A172 (cell line): ENCODE measurements around the gene IGFBPL1. TPM values are rescaled to one million over a fixed set of nuclear protein-coding genes. Genes with fewer than 3 reads are reported as not detected.
A peak's percentile ranks its signal among the peaks of the same experiment; 100 is the strongest.

Source experiments
- DNase-seq: peaks from one replicate; pipeline ENCODE4 v3.0.0-alpha.2; 2015; ENCODE audit warnings: low spot score
- total RNA-seq: library from RNA; depleted of rRNA; stranded (reverse); fragments of >200 nt; shearing (Covaris generic); gene quantifications from 2 replicates; pipeline ENCODE4 v1.2.3, GENCODE V29; 2014

IGFBPL1 gene
- total RNA-seq, 1 experiment from 2014 or later, result not detected

DNA sequence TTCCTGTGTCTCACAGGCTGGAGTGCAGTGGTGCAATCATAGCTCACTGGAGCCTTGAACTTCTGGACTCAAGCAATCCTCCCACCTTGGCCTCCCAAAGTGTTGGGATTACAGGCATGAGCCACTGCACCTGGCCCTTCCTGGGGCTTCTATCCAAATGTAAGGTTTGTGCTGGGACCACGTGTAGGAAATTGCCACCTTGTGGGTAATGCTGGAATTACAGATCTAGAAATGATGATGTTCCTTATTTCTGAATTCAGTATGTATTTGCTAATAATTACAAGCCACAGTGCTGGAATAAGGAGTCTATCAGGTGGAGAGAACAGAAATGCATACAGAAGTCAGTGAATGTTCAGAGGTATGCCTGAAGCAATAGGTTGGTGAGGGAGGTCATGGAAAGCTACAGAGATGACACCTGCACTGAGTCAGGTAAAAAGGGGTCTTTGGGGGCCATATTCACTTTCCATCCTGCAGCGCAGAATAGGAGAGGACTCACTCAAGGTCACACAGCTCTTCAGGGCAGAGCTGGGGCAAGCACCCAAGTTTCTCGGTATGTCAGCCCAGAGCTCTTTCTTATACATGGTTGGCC lies 8.8 kb upstream of the IGFBPL1 start:
- DNase-seq, result peak; percentile 16

DNA sequence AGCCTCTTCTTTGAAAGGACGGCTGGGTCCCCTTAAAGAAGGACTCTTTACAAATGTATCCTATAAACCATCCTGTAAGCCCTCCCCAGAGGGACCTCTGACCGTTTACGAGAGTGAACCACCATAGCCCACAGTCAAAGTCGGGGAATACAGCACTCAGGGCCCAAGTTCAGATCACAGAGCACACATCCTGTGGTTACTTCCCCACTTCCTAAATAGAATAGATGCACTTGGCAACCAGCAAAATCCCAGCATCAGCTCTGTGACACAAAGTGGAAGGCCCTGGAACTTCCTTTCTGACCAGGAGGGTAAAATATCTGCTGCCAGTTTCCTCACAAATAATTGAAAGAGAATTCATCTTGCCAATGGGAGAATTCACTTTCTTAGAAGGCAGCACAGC lies 6.9 kb upstream of the IGFBPL1 start:
- no peak for DNase-seq

DNA sequence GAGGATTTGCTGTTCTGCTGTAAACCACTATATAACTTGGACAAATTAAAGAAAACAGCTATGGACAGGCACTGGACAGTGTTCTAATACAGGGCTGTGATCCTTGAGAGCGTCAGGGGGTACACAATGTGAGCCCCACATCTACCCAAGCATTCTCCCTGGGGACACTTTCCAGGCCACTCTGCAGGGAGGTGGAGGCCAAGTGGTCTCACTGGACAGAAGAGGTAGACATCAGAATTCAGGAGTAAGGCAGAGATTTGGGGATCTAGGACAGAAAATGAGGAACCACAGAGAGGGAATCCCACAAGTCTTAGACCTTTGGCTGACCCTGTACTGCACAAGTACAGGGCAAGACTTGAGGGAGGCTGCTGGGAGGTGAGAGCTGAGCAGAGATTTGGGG lies 3.8 kb upstream of the IGFBPL1 start:
- DNase-seq, result no peak

DNA sequence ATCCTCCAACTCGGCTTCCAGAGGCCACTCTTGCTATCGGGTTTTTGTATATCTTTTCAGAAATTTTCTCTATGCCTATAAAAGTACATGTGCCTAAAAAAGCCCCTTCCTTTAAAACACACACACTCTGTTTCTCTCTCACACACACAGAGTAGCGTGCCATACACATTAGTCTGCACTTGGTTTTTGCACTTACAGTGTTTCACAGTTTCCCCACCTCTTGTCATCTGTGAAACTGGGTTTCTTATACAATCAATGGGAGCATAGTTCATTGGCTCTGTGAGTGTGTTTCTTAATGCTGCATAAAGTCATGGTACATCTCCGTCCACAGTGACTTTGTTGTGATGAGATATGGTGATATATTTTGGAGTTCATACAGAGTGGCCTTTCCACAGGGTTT lies 664 bp upstream of the IGFBPL1 start:
- no peak for DNase-seq

DNA sequence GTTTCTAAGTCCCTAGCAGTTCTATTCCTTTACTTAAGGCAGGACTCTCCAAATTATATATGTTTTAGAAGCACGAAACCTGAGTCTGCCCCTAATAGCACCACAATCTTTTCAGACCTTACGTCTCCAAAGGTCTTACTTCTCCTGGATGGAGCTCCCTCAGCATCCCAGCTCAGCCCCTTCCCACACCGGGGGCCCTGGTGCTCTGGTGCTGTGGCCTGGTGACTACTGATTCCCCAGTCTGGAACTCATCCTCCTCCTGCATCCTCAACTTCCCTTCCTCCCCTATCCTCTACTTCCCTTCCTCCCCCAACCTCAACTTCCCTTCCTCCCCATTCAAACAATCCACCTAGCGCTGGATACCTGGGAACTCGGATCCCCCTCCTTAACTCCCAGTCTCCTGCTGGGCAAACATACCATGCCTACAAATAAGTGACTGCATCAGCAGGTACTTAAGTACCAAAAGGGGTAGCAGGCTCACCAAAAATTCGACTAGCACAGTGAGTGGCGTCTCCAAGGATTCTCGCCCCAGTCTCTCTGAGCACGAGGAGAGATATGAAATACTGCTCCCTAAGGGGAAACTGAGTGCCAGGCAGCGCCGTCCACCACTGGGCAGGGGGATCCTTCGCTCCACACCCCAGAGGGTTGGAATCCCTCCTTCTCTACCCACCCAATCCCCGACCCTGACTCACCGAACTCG lies 831 bp downstream of the IGFBPL1 start:
- no peak for DNase-seq

DNA sequence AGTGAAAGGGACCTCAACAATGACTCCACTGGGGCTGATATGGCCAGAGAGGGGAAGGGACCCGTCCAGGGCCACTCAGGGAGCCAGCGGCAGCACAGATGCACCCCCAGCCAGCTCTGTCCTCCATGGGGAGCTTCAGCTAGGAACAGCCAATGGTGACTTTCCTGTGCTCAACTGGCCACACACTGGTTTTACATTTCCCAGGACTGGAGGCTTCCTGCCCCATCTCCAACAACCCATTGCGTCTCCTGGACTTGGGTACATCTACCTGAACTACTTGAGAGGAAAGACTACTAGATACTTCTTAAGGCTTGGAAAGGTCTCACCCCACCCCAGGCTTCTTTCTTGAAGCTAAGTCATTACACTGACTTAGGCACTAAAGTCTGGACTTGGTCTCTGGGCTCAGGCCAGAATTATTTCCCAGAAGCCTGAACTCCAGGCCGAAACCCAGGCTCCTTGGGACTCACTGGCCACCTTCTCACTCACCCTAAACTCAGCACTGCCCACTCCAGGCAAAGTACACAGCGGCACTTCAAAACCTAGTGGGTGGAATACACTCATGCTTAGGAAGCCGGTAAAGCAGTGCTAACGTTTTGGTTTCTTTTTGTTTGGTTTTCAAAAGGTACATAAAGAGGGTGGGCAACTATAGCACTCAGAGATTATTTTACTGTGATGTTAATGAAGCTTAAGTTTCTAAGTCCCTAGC lies 1.5 kb downstream of the IGFBPL1 start:
- no peak for DNase-seq

DNA sequence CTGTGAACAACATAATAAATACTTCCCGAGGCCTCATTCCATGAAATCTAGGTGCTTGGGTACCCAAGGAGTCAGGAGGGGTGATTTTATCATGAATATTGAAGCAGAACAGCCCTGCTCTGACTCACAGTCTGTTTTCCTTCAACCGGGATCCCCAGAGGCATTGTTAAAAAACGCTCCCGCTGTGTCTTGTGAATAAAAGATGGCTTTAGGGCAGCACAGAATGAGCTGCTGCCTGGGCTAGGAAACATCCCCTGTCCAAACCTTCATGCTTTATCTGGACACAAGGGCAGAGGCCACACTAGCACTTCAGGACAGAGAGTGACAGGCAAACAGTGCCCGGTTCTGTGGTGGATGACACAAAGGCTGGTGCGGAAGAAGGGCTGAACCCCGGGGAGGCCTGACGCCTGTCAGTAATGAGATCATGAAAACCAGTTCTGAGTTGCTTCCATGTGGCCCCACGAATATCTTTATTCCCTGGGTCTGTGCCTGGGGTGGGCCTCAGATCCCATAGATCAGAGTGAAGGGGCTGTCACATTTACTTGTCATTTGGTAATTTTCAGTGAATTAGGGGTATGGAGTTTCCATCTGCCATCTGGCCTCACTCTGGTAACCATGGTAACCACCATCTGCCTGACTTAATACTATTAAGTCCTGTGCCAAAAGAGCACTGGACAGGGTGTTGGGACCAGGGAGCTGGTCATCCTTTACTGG lies 2.6 kb downstream of the IGFBPL1 start:
- no peak for DNase-seq

DNA sequence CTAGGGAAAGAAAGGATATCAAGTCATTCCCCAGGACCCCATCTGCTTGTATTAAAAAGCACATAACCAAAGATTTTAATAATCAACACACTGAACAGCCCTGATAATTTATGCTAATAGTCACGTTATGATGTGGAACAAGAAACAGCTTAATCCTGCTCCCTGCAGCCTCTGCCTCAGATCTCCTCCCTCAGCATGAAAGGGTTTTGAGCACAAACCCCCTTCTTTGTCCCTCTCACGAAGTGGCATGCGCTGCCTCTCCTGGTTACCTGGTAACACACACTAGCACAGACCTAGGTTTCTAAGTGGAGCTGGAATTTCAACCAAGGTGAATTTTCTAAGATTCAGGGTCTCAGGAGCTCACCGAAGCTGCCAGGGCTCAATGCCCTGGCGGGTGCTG lies 5.1 kb downstream of the IGFBPL1 start:
- DNase-seq, result no peak

DNA sequence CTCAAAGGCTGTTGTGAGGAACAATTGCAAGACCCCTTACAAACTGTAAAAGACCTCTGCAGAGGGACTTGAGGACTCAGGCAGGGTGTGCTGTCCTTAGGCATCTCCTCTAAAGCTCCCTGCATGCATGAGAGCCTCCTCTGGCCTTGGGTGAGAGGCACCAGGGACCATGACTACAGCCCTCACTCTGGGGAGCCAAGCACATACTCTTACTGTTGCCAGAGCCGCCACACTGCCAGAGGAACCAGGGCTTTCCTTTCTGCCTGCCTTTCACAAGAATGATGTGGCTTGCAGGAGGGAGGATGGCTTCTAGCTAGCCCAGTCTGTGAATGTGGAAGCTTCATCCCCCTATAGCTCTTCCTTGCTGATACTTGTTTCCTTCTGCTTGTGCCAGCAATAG lies 5.9 kb downstream of the IGFBPL1 start:
- no peak for DNase-seq

DNA sequence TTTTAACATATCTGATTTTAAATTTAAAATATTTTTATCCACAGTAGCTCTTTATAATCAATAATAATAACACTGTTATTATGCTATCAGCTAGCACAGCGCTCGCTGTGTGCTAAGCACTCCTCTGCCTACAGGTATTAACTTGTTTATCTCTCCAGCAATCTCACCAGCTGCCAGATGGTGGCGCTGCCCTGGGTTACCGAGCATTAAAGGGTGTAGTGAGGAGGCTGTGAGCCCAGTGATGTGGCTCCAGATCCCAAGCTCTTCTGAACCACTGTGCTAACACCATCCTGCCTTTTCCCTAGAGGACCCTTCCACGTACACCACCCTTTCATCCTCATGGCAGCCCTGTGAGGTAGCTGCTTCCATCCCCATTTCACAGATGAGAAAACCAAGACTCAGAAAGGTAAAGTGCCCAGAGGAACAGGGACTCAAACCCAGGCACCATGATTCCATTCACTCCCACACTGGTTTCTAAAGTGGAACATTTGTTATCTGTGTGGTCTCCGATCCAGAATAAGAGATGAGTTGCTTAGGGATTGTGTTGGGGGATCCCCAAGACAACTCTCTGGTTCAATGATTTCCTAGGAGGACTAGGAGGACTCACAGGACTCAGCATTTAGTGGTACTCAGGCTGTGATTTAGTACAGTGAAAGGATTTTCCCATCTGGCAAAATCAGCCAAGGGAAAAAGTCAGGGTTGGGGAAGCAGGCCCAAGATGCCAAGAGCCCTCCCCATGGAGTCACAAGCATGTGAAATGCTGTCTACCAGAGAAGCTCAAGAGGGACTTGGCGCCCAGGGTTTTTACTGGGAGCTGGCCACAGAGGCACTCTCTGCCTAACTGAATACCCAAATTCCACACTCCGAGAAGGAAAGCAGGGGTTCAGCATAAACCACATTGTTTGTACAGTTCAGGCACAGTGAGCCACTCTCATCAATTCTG lies 7.0 kb downstream of the IGFBPL1 start:
- no peak for DNase-seq

DNA sequence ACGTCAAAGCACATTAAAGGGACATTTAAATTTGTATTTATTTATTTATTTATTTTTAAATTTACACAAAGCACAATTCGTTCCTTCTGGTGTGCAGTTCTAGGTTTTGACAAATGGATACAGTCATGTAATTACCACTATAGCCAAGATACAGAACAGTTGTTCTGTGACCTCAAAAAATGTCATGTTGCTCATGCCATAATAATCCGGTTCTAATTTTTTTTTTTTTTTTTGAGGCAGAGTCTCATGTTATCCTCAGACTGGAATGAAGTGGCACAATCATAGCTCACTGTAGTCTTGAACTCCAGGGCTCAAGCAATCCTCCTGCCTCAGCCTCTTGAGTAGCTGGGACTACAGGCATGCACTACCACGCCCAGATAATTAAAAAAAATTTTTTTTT lies 7.8 kb downstream of the IGFBPL1 start:
- no peak for DNase-seq

DNA sequence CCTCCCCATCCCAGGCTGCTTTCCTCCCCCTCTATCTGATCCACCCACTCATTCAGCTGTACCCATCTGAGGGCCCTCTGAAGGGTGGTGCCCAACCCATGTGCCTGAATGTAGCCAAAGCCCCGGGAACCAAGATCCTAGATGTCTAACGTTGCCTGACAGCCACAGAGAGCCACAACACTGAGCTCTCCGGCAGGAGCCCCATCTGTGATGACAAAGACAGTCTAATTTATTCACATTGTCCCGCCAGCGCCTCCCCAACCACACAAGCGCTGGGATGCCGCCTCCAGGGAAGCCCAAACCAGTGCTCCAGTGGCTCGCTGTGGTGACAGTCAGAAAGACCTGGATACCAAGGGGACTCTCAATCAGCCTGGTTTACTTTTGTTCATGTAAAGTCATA lies 8.4 kb downstream of the IGFBPL1 start:
- no peak for DNase-seq

DNA sequence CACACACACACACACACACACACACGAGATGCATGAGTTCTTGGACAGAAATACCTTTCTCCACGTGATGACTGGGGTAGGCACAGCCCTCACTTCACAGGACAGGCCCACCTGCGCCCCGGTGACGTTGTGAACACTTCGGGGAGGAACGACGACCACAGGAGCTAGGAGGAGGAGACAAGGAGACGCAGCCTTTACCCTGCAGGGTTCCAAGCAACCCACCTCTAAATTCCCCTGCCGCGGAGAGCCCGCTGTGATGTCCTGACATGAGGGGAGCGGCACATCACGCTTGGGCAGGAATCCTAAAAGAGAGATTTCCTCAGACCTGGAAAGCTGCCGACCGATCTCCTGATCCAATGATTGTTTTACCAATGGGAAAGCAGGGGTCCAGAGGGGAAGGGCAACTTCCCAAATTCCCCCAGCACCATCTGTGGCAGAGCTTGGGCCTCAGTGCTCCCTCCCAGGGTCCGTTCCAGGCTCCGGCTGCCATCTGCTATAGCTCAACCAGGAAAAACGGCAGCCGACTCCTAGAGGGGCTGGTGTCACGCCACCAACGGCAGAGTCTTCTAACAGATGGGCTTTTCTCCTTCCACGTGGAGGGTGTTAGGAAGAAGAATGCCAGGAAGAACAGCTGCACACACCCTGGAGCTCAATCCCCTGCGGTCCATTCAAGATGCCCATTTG lies 10.1 kb downstream of the IGFBPL1 start:
- no peak for DNase-seq

DNA sequence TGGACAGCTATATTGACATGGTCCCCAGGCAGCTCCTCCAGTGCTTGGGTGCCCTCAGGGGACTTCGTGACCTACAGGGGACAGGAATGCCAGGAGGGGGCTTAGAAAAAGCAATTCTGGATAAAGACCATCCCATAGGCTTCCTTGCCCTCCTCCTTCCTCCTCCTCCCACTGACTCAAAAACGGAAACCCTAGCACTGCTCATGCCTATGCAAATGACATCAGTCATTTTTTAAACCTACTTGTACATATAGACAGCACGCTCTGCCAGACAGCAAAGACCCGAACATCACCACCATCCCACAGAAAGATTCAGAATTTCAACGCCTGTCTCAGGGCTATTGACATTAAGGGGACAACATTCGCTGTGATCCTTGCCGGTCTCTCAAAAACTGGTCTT lies 11.0 kb downstream of the IGFBPL1 start:
- no peak for DNase-seq

DNA sequence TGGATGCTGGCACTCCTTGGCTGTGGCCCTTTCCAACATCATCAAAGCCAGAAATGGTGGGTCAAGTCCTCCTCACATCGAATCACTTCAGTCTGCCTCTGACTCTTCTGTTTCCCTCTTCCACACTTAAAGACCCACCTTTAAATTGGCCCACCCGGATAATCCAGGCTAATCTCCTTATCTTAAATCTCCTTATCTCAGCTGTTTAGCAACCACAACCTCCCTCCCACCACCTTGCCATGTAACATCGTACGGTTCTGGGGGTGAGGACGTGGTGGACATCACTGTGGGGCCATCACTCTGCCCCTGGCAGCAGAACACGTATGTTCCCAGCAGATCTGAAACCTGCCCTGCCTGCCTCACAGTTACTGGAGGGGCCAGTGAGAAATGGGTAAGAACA lies 11.5 kb downstream of the IGFBPL1 start:
- DNase-seq, result no peak

DNA sequence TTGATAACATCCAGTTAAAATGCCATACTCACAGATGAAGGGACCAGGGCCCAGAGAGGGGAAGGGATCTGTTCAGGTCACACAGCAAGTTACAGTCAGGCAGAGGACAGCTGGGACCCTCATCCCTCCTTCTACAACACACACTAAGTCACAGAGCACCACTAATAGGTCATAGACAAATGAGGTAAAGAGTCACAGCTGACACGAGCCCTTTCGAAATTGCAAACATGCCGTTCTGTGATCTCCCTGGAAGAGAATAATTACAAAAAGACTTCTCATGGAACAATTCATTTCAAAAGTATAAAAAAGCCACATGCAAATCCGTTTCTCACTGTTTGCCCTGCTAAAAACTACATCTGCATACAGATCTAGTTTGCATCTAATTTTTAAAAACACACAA lies 15.5 kb downstream of the IGFBPL1 start:
- DNase-seq, result no peak

DNA sequence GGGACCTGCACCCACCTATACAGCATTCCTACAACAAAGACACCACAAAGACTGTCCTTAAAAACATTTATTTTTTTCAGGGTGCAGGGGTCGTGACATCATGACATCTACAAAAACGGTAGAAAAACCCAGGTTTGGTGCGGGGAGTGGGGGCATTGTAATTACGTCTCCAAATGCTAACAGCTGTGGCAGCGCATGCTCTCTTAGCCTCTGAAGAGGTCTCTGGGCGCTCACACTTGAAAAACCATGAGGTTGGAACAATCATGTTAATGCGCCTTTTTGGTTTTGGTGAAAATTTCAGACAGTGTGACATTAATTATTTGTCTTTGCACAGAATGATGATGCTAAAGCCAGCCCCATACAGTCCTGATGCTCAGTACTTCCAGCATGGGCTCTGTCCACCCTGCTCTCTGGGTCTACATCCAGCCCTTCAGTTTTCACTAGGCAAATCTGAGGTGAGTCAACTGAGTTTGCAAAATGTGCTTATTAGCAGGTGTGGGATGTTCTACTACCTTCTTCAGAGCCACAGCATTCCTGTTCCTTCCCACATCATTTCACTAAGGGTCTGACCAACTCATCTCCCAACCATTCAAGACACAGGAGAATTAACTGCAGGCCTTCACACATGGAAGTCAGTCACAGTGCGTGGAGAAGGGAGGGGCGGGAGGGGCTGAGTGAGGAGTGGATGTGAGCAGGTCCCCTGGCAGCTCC lies 17.6 kb downstream of the IGFBPL1 start:
- DNase-seq, result no peak

DNA sequence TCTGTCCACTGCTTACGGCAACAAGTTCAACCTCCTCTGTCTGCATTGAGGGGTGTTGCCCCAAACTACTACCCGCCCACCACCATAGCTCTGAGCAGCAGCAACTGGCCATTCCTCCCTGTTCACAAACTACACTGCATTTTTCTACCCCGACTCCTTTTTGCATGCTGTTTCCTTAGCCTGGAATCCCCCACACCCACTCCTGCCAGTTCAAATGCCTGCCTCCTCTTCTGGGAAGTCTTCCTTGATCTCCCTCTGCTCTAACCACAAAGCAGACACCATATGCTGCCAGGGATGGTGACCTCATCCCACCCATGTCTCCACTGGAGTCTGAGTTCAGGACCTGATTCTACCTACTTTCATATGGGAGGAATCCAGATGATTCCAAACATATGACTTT lies 18.5 kb downstream of the IGFBPL1 start:
- DNase-seq, result no peak

DNA sequence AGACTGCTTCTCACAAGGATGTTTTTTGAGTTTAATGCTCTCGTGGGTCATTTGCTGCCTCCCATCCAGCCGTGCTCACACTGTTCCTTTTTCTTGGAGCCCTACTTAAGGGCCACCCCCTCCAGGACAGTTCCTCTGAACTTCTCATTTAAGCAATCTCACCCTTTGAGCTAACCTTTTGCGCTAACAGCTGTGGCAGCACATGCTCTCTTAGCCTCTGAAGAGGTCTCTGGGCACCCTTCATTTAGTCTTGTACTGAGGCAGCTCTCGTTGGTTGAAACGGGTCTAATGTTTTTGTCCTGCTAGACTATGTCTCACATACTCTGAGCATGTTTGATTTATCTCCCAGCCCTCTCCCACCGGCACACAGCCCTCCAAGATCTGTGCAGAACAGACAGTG lies 19.9 kb downstream of the IGFBPL1 start:
- no peak for DNase-seq

DNA sequence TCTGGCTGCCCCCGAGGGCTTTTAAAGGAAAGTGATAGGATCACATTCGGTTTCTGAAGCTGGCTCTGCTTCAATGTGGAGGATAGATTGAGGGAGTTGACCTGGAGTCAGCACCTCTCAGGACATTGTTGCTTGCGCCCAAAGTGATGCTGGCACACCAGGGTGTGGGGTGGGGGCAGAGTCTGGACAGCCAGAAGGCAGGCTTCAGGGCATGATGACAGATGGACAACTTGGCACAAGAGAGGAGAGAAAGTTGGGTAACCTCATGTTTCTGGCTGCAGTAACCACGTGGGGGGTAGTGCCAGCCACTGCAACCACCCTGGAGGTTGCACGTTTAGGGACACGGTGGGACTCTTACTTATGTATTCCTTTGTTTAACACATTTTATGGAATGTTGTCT lies 22.3 kb downstream of the IGFBPL1 start:
- DNase-seq, result no peak
